HEK293 (cell line): Measurements from ENCODE around the gene SH3BP1.

Experiments
- CTCF ChIA-PET: fragments of 350-600 bp; formaldehyde crosslinking; extraction: SDS; loops from one replicate; lab custom pipeline; 2021; ENCODE audit warnings: antibody characterized with exemption; lab: Yijun Ruan, JAX
- POLR2A ChIA-PET: fragments of 300-600 bp; formaldehyde crosslinking; extraction: SDS; loops from one replicate; lab custom pipeline; 2020; ENCODE audit warnings: antibody characterized with exemption, inconsistent platforms; lab: Yijun Ruan, JAX
- H3K27ac ChIP-seq: fragments of 200-500 bp; sonication (Bioruptor generic); 2 replicates; pipeline ENCODE4 v1.5.1; 2014; ENCODE audit warnings: low read depth, low read length, control low read depth, inconsistent platforms; ENCODE audit errors: extremely low read depth
- H3K36me3 ChIP-seq, 2 experiments: fragments of 200-500 bp in 1 of 2; sonication (Bioruptor generic) in 1 of 2; 1 replicate in 1 of 2; 2 replicates in 1 of 2; pipeline ENCODE4 v1.5.1; 2014 to 2017; ENCODE audit warnings: inconsistent platforms in 2 of 2, low read length in 2 of 2; ENCODE audit not compliant: control insufficient read depth in 2 of 2, insufficient read depth in 1 of 2
- H3K4me1 ChIP-seq: fragments of 200-500 bp; sonication (Bioruptor generic); 2 replicates; pipeline ENCODE4 v1.5.1; 2014; ENCODE audit warnings: mild to moderate bottlenecking, low read length, inconsistent platforms; ENCODE audit not compliant: control insufficient read depth, insufficient read depth
- H3K4me3 ChIP-seq: 2 replicates; pipeline ENCODE4 v1.5.1; 2011; ENCODE audit warnings: low read depth, mild to moderate bottlenecking, control low read depth, low read length, moderate library complexity
- H3K9me3 ChIP-seq: fragments of 200-500 bp; sonication (Bioruptor generic); 2 replicates; pipeline ENCODE4 v1.5.1; 2014; ENCODE audit warnings: low read depth, low read length, inconsistent platforms; ENCODE audit not compliant: control insufficient read depth, insufficient read depth
- AEBP2 ChIP-seq: fragments of 450-650 bp; formaldehyde crosslinking; IDR thresholded peaks from 2 replicates; pipeline ENCODE4 v1.5.1; 2016; ENCODE audit warnings: missing biosample characterization, missing genetic modification characterization, borderline replicate concordance
- KLF1 ChIP-seq: fragments of 450-650 bp; formaldehyde crosslinking; IDR thresholded peaks from 2 replicates; pipeline ENCODE4 v1.5.1; 2016; ENCODE audit warnings: missing biosample characterization, missing genetic modification characterization
- MZF1 ChIP-seq: fragments of 450-650 bp; formaldehyde crosslinking; IDR thresholded peaks from 2 replicates; pipeline ENCODE4 v1.5.1; 2017; ENCODE audit warnings: missing biosample characterization, missing genetic modification characterization, borderline replicate concordance
- ZNF155 ChIP-seq: fragments of 450-650 bp; formaldehyde crosslinking; IDR thresholded peaks from 2 replicates; pipeline ENCODE4 v1.5.1; 2016; ENCODE audit warnings: missing biosample characterization, missing genetic modification characterization
- ZNF221 ChIP-seq: fragments of 450-650 bp; formaldehyde crosslinking; IDR thresholded peaks from 2 replicates; pipeline ENCODE4 v1.5.1; 2017; ENCODE audit warnings: missing biosample characterization, missing genetic modification characterization, borderline replicate concordance
- ZNF248 ChIP-seq: fragments of 450-650 bp; formaldehyde crosslinking; IDR thresholded peaks from 2 replicates; pipeline ENCODE4 v1.5.1; 2017; ENCODE audit warnings: missing biosample characterization, missing genetic modification characterization
- ZNF394 ChIP-seq: fragments of 450-650 bp; formaldehyde crosslinking; IDR thresholded peaks from 2 replicates; pipeline ENCODE4 v1.5.1; 2016; ENCODE audit warnings: missing biosample characterization, missing genetic modification characterization, mild to moderate bottlenecking, moderate library complexity, borderline replicate concordance
- ZNF623 ChIP-seq: fragments of 450-650 bp; formaldehyde crosslinking; IDR thresholded peaks from 2 replicates; pipeline ENCODE4 v1.5.1; 2016; ENCODE audit warnings: missing biosample characterization, missing genetic modification characterization
- TF ChIP-seq, protein P1 (sequence below): fragments of 450-650 bp; formaldehyde crosslinking; IDR thresholded peaks from 2 replicates; pipeline ENCODE4 v1.5.1; 2016; ENCODE audit warnings: missing biosample characterization, missing genetic modification characterization, borderline replicate concordance

The SH3BP1 gene

DNA sequence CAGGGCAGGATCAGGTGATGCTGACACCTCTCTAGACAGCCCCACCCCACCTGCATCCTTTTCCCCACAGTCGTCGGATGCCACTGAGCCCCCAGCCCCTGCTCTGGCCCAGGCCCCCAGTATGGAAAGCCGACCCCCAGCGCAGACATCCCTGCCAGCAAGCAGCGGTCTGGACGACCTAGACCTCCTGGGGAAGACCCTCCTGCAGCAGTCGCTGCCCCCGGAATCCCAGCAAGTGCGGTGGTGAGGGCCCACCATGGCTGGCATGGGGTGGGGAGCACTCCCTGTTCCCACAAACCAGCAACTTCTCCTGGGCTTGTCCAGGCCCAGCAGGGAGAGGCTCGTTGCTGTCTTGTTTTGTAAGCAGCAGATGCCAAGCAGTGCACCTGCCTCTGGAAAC, 9.5 kb upstream of the SH3BP1 start:
- no peaks in the 10 kb centered on the region for H3K9me3 ChIP-seq
- H3K36me3 ChIP-seq, result peaks cover 0 to 76% of the 10 kb centered on the region in 2 experiments; a peak in 2 of 3 replicates
- ChIA-PET CTCF (interaction anchor here (1.6 to 17.0 kb wide), 3 partner anchors 13 to 51 kb away, joined by 4 to 353 read pairs (median 107); partner anchors contain the start of genes LGALS1 and NOL12), POLR2A (interaction anchor here (1.1 to 11.0 kb wide), 3 partner anchors 13 to 29 kb away, joined by 3 to 80 read pairs (median 4); partner anchors contain the start of gene PDXP)
- H3K27ac ChIP-seq, result no peak overlapping the region
- TF ChIP-seq ZNF155 (tag by site-specific recombination), result no peak
- peaks cover 13% of the 10 kb centered on the region for H3K4me1 ChIP-seq
- H3K4me3 ChIP-seq, result no peak overlapping the region

DNA sequence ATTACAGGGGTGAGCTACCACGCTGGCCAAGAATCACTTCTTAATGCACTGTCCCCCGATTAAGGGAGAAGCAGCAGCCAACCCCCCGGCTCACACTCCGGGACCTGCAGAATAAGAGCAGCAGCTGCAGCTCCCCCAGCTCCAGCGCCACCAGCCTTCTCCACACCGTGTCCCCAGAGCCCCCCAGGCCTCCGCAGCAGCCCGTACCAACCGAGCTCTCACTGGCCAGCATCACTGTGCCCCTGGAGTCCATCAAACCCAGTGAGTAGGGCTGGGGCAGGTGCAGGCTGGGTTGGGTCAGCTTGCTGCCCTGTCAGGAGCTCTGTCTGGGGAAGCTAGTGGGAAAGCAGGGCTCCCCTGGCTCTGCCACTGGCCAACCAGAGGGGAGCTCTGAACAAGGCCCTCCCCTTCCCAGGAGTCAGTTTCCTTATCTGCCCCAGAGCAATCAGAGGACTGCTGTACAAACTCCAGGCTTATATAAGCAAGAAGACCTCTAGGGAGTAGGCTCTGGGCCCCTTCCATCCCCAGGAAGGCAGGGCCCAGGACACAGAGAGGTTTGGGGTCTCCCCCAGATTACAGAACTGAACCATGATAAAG, 8.5 kb upstream of the SH3BP1 start:
- H3K27ac ChIP-seq, result no peak overlapping the region

More for the DNA sequence above, 8.5 kb upstream of the SH3BP1 start:
- no peak for TF ChIP-seq ZNF221 (tag by site-specific recombination)
- no peak for TF ChIP-seq ZNF394 (tag by site-specific recombination)
- no peak for TF ChIP-seq MZF1
- no peak for TF ChIP-seq KLF1 (tag by site-specific recombination)
- TF ChIP-seq ZNF248 (tag by site-specific recombination), result no peak
- TF ChIP-seq ZNF623, result no peak
- TF ChIP-seq, protein P1, sequence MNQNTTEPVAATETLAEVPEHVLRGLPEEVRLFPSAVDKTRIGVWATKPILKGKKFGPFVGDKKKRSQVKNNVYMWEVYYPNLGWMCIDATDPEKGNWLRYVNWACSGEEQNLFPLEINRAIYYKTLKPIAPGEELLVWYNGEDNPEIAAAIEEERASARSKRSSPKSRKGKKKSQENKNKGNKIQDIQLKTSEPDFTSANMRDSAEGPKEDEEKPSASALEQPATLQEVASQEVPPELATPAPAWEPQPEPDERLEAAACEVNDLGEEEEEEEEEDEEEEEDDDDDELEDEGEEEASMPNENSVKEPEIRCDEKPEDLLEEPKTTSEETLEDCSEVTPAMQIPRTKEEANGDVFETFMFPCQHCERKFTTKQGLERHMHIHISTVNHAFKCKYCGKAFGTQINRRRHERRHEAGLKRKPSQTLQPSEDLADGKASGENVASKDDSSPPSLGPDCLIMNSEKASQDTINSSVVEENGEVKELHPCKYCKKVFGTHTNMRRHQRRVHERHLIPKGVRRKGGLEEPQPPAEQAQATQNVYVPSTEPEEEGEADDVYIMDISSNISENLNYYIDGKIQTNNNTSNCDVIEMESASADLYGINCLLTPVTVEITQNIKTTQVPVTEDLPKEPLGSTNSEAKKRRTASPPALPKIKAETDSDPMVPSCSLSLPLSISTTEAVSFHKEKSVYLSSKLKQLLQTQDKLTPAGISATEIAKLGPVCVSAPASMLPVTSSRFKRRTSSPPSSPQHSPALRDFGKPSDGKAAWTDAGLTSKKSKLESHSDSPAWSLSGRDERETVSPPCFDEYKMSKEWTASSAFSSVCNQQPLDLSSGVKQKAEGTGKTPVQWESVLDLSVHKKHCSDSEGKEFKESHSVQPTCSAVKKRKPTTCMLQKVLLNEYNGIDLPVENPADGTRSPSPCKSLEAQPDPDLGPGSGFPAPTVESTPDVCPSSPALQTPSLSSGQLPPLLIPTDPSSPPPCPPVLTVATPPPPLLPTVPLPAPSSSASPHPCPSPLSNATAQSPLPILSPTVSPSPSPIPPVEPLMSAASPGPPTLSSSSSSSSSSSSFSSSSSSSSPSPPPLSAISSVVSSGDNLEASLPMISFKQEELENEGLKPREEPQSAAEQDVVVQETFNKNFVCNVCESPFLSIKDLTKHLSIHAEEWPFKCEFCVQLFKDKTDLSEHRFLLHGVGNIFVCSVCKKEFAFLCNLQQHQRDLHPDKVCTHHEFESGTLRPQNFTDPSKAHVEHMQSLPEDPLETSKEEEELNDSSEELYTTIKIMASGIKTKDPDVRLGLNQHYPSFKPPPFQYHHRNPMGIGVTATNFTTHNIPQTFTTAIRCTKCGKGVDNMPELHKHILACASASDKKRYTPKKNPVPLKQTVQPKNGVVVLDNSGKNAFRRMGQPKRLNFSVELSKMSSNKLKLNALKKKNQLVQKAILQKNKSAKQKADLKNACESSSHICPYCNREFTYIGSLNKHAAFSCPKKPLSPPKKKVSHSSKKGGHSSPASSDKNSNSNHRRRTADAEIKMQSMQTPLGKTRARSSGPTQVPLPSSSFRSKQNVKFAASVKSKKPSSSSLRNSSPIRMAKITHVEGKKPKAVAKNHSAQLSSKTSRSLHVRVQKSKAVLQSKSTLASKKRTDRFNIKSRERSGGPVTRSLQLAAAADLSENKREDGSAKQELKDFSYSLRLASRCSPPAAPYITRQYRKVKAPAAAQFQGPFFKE, result no peak
- TF ChIP-seq AEBP2, result no peak
- ChIA-PET POLR2A (interaction anchor here (0.5 to 11.0 kb wide), 7 partner anchors 9 to 28 kb away, joined by 3 to 80 read pairs (median 4); partner anchors contain the start of genes PDXP and SH3BP1), CTCF (interaction anchor here (1.6 to 17.0 kb wide), 3 partner anchors 12 to 50 kb away, joined by 4 to 353 read pairs (median 107); partner anchors contain the start of genes LGALS1 and NOL12)
- Histone ChIP-seq H3K4me1 (peaks cover 13% of the 10 kb centered on the region), H3K36me3 (peaks cover 0 to 66% of the 10 kb centered on the region in 2 experiments; a peak in 1 of 3 replicates), H3K9me3 (no peaks in the 10 kb centered on the region), H3K4me3 (no peak overlapping the region)
